Measurements from ENCODE around the gene MED13L. TPM values are rescaled to one million over a fixed set of nuclear protein-coding genes. Genes with fewer than 3 reads are reported as not detected.

MED13L gene
- total RNA-seq, 1 donor from 2014 or later, result 117 TPM

- no peaks in the 10 kb centered on the region for H3K9me3 ChIP-seq
- no peak overlapping the region for H3K4me3 ChIP-seq
- no peak for DNase-seq (ENCODE audit: low spot score in 2 of 2)
- peaks cover 0 to 4% of the 10 kb centered on the region in 2 donors for H3K4me1 ChIP-seq
- intact Hi-C loops (cut with DNase I), result no loop called here
- no peak for TF ChIP-seq CTCF (IDR thresholded peaks at IDR 0.05)
- peaks cover 32 to 45% of the 10 kb centered on the region in 2 donors for H3K36me3 ChIP-seq
- H3K27me3 ChIP-seq, result no peaks in the 10 kb centered on the region
- H3K27ac ChIP-seq, result no peak overlapping the region
Observed at GRCh38 chr12:115957686-115958290, 319.7 kb downstream of the MED13L start.

DNA sequence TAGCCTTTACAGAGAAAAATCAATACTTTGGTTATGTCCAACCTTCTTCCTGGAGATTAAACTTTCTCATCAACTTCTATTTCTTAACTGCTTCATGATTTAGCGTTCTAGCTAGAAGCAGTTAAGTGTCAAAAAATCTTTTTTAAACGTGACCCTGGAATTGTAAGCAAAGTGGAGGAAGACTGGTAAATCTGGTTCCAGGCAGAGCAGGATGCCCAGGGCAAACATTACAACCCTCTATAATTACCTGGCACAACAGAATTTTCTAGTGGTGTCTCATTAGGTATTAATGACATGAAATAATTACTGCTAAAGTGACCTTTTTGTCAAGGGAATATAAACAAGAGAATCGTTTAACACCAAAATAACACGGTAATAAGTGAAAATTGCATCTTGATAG is 320.8 kb downstream of the MED13L start:
- no peak for DNase-seq (ENCODE audit: low spot score in 2 of 2)
- no peak for TF ChIP-seq CTCF (IDR thresholded peaks at IDR 0.05)
- peaks cover 23 to 37% of the 10 kb centered on the region in 2 donors for H3K36me3 ChIP-seq
- no peaks in the 10 kb centered on the region for H3K27me3 ChIP-seq
- peaks cover 0 to 3% of the 10 kb centered on the region in 2 donors for H3K4me1 ChIP-seq
- intact Hi-C loops (cut with DNase I), result no loop called here
- H3K27ac ChIP-seq, result no peak overlapping the region
- H3K4me3 ChIP-seq, result no peak overlapping the region
- H3K9me3 ChIP-seq, result no peaks in the 10 kb centered on the region

DNA sequence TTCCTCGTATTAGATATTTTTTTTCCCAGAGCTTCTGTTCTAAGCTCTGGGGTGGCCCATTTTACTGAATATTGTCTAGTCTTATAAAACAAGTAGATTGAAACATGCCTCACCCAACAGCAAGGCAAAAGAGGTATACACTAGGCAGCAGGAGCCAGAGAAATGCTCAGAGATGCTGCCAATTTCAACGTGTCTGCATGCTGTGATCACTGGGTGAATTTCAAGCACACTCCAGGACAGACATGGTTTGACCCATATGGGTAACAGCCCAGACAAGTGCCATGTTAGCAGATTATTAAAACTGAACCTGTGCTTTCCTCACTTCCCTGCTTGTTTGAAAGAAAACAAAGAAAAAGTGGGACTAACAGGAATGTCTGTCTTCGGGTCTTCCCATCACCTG is 321.3 kb downstream of the MED13L start:
- H3K4me1 ChIP-seq, result no peaks in the 10 kb centered on the region
- peaks cover 19 to 33% of the 10 kb centered on the region in 2 donors for H3K36me3 ChIP-seq
- TF ChIP-seq CTCF (IDR thresholded peaks at IDR 0.05), result no peak
- no peak overlapping the region for H3K27ac ChIP-seq
- H3K27me3 ChIP-seq, result no peaks in the 10 kb centered on the region
- intact Hi-C loops (cut with DNase I), result no loop called here
- DNase-seq (ENCODE audit: low spot score in 2 of 2), result no peak
- no peak overlapping the region for H3K4me3 ChIP-seq
- no peaks in the 10 kb centered on the region for H3K9me3 ChIP-seq

- no peak for TF ChIP-seq CTCF (IDR thresholded peaks at IDR 0.05)
- Histone ChIP-seq H3K27me3 (no peaks in the 10 kb centered on the region), H3K4me1 (no peaks in the 10 kb centered on the region), H3K9me3 (no peaks in the 10 kb centered on the region), H3K27ac (no peak overlapping the region), H3K4me3 (no peak overlapping the region), H3K36me3 (peaks cover 5 to 21% of the 10 kb centered on the region in 2 donors)
- intact Hi-C loops (cut with DNase I), result no loop called here
- DNase-seq (ENCODE audit: low spot score in 2 of 2), result no peak
Observed at GRCh38 chr12:115953450-115953849, 324.0 kb downstream of the MED13L start.

- no peaks in the 10 kb centered on the region for H3K27me3 ChIP-seq
- TF ChIP-seq CTCF (IDR thresholded peaks at IDR 0.05), result no peak
- no peak for DNase-seq (ENCODE audit: low spot score in 2 of 2)
- H3K4me3 ChIP-seq, result no peak overlapping the region
- H3K36me3 ChIP-seq, result peaks cover 5 to 17% of the 10 kb centered on the region in 2 donors
- no peaks in the 10 kb centered on the region for H3K4me1 ChIP-seq
- no peak overlapping the region for H3K27ac ChIP-seq
- intact Hi-C loops (cut with DNase I), result no loop called here
- no peaks in the 10 kb centered on the region for H3K9me3 ChIP-seq
Observed at GRCh38 chr12:115953031-115953430, 324.5 kb downstream of the MED13L start.

- H3K4me1 ChIP-seq, result no peaks in the 10 kb centered on the region
- DNase-seq (ENCODE audit: low spot score in 2 of 2), result no peak
Observed at GRCh38 chr12:115950959-115951358, 326.5 kb downstream of the MED13L start.

More at GRCh38 chr12:115950959-115951358, 326.5 kb downstream of the MED13L start:
- no peaks in the 10 kb centered on the region for H3K27me3 ChIP-seq
- peaks cover 0 to 5% of the 10 kb centered on the region in 2 donors for H3K36me3 ChIP-seq
- intact Hi-C loops (cut with DNase I), result no loop called here
- H3K4me3 ChIP-seq, result no peak overlapping the region
- no peak overlapping the region for H3K27ac ChIP-seq
- H3K9me3 ChIP-seq, result no peaks in the 10 kb centered on the region
- no peak for TF ChIP-seq CTCF (IDR thresholded peaks at IDR 0.05)

Measured in ascending aorta (tissue), 2 donors.